Adrenal gland (tissue), 12 donors: ENCODE results near the gene HOXD12. TPM values are rescaled to one million over a fixed set of nuclear protein-coding genes. Genes with fewer than 3 reads are reported as not detected.

Experiments used
- DNase-seq, 7 donors: peaks; one replicate each; pipeline ENCODE4 v3.0.0-alpha.2; 2019 to 2020
- H3K27ac ChIP-seq, 5 donors: fragments of 200-600 bp; sonication (generic) in 4 of 5; 1 replicate in 3 of 5; 2 replicates in 2 of 5; pipeline versions ENCODE4 v1.5.1 to v1.8.0; 2016 to 2020; ENCODE audit warnings: mild to moderate bottlenecking in 1 of 5
- H3K27me3 ChIP-seq: fragments of 200-600 bp; 2 replicates; pipeline ENCODE4 v1.8.0; 2021
- H3K36me3 ChIP-seq, 2 donors: fragments of 200-600 bp; replicated peaks in 1 of 2; 1 replicate in 1 of 2; 2 replicates in 1 of 2; pipeline versions ENCODE4 v1.5.1 to v1.8.0; 2018 to 2022
- H3K4me1 ChIP-seq, 2 donors: fragments of 200-600 bp; replicated peaks in 1 of 2; 1 replicate in 1 of 2; 2 replicates in 1 of 2; pipeline versions ENCODE4 v1.5.1 to v1.8.0; 2018 to 2021
- H3K4me3 ChIP-seq, 4 donors: fragments of 200-600 bp; sonication (generic) in 3 of 4; one replicate each; pipeline ENCODE4 v1.5.1; 2016 to 2018
- H3K9me3 ChIP-seq, 3 donors: fragments of 200-600 bp; sonication (generic) in 1 of 3; replicated peaks in 1 of 3; 1 replicate in 2 of 3; 2 replicates in 1 of 3; pipeline versions ENCODE4 v1.5.1 to v1.8.0; 2016 to 2021
- CTCF ChIP-seq, 6 experiments: fragments of 450-650 bp in 4 of 6; fragments of 200-600 bp in 2 of 6; sonication (generic) in 1 of 6; IDR thresholded peaks; 1 replicate in 5 of 6; 2 replicates in 1 of 6; pipeline versions ENCODE4 v1.5.1 to v1.8.0; 2016 to 2021; ENCODE audit warnings: antibody characterized with exemption in 6 of 6, mild to moderate bottlenecking in 2 of 6, moderate library complexity in 1 of 6
- POLR2A ChIP-seq, 2 donors: fragments of 450-650 bp; IDR thresholded peaks; one replicate each; pipeline ENCODE4 v1.6.1; 2017; ENCODE audit warnings: antibody characterized with exemption in 2 of 2, mild to moderate bottlenecking in 2 of 2, moderate library complexity in 1 of 2
- WGBS, 4 donors: extraction: QIAGEN DNeasy Blood & Tissue Kit in 2 of 4; methylation state at CpG; one replicate each; pipeline versions ENCODE4 v1.1.5 to v1.1.7; 2013 to 2017; 5-methylcytosine and 5-hydroxymethylcytosine counted together
- intact Hi-C, 2 donors: fragments of 100-400 bp; cut with DNase I; formaldehyde crosslinking; loops; one replicate each; pipeline versions ENCODE4 v1.14.1 to v1.15.0; 2022 to 2023
- polyA plus RNA-seq, 3 donors: library from polyadenylated mRNA; stranded (reverse); fragments of 200-250 nt in 2 of 3; fragments of 350-450 nt in 1 of 3; fragmentation: Illumina TruSeq in 1 of 3; extraction: RNeasy Lipid Tissue Mini Kit (QIAGEN cat#74804) in 1 of 3; gene quantifications; one replicate each; pipeline ENCODE4 v1.2.3, GENCODE V29; 2013 to 2014
- total RNA-seq, 9 donors: library from RNA; depleted of rRNA in 4 of 9; stranded (reverse); fragments of >200 nt in 4 of 9; fragments of 120-200 nt in 1 of 9; fragmentation: NEBNext Ultra II Directional in 1 of 9; extraction: Animal tissue kit (Norgen Biotek cat#: 25700) in 1 of 9; gene quantifications; one replicate each; pipeline versions ENCODE4 v1.1.0 to v1.2.4, GENCODE V29; 2013 to 2023
- donor health status: healthy with polysubstance abuse.
- donor health status: Bipolar disorder and iron deficiency.
- donor health status: DM: yes; HTN: yes; CAD: no.
- donor health status: DM: no; HTN: no; CAD: no.
- donor health status: DM: no; HTN: no; CAD: no.
- donor health status: DM: yes; HTN: yes; CAD: no.

HOXD12 gene
- total and polyA plus RNA-seq, 12 donors, result not detected

GRCh38 chr2:176140513-176141317, 41.1 kb downstream of the HOXD12 start:
- Histone ChIP-seq H3K27me3 (no peaks in the 10 kb centered on the region), H3K27ac (peak overlapping the region; percentile 12 to 97 (median 78)), H3K4me1 (peaks cover 20 to 32% of the 10 kb centered on the region in 2 donors), H3K9me3 (no peaks in the 10 kb centered on the region), H3K4me3 (peak overlapping the region in 2 of 4 donors; percentile 38 to 96), H3K36me3 (no peaks in the 10 kb centered on the region)
- peak; percentile 89 to 99 (median 95) for TF ChIP-seq CTCF (IDR thresholded peaks at IDR 0.05)
- no peak for TF ChIP-seq POLR2A (IDR thresholded peaks at IDR 0.05)
- WGBS, 4 donors, result 7 to 35% (median 14%) methylated on average over 9 to 48 of the region's 48 CpGs
- intact Hi-C loops, result loop anchor here (2.0 to 5.0 kb wide), 3 partner anchors 312 to 497 kb away; no protein-coding TSS in a partner anchor
- DNase-seq, result peak; percentile 63 to 84 (median 80)

- H3K9me3 ChIP-seq, result no peaks in the 10 kb centered on the region
- intact Hi-C loops, result loop anchor here (5.0 kb wide), 2 partner anchors 310 to 495 kb away; no protein-coding TSS in a partner anchor
- no peak overlapping the region for H3K27ac ChIP-seq
- H3K4me3 ChIP-seq, result no peak overlapping the region
- H3K4me1 ChIP-seq, result peaks cover 18 to 37% of the 10 kb centered on the region in 2 donors
- H3K36me3 ChIP-seq, result no peaks in the 10 kb centered on the region
- WGBS, 4 donors, result 86 to 97% (median 87%) methylated on average over 2 of the region's 2 CpGs
- TF ChIP-seq POLR2A (IDR thresholded peaks at IDR 0.05), result no peak
- TF ChIP-seq CTCF (IDR thresholded peaks at IDR 0.05), result no peak
- peak in 1 of 7 donors; percentile 8 for DNase-seq
- H3K27me3 ChIP-seq, result no peaks in the 10 kb centered on the region
Observed at GRCh38 chr2:176142281-176142680, 42.7 kb downstream of the HOXD12 start.

GRCh38 chr2:176145085-176145969, 45.7 kb downstream of the HOXD12 start:
- Histone ChIP-seq H3K27me3 (no peaks in the 10 kb centered on the region), H3K4me3 (no peak overlapping the region), H3K27ac (no peak overlapping the region), H3K9me3 (no peaks in the 10 kb centered on the region), H3K36me3 (no peaks in the 10 kb centered on the region), H3K4me1 (peaks cover 0 to 15% of the 10 kb centered on the region in 2 donors)
- WGBS, 4 donors, result 76 to 91% (median 86%) methylated on average over 4 of the region's 4 CpGs
- TF ChIP-seq CTCF (IDR thresholded peaks at IDR 0.05), result no peak
- intact Hi-C loops, result loop anchor here in 1 of 2 donors (5.0 kb wide), 1 partner anchor 412 kb away; no protein-coding TSS in a partner anchor
- DNase-seq, result no peak

DNA sequence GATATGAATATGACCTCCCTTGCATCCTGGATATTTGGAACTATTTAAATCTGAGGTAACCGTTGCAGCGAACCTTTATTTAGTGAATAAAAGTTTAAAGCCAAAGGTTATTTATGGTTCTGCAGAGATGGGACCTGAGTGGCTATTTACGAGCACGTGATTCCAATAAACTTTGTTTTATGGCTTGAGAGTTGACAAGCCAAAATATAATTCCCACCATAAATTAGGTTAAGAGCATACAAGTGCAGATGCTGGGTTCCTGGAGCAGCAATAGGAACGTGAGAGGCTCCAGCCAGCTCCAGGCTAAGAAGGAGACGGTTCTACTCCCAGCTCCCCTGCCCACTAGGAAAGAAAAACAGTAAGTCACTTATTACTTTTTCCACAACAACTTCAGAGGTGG, 46.5 kb downstream of the HOXD12 start:
- Histone ChIP-seq H3K36me3 (no peaks in the 10 kb centered on the region), H3K27me3 (no peaks in the 10 kb centered on the region), H3K4me3 (no peak overlapping the region), H3K27ac (no peak overlapping the region), H3K4me1 (peaks cover 0 to 9% of the 10 kb centered on the region in 2 donors), H3K9me3 (no peaks in the 10 kb centered on the region)
- WGBS, 4 donors, result 67 to 75% (median 71%) methylated on average over 6 of the region's 6 CpGs
- no peak for TF ChIP-seq POLR2A (IDR thresholded peaks at IDR 0.05)
- no peak for TF ChIP-seq CTCF (IDR thresholded peaks at IDR 0.05)
- intact Hi-C loops, result loop anchor here in 1 of 2 donors (5.0 kb wide), 1 partner anchor 411 kb away; no protein-coding TSS in a partner anchor
- DNase-seq, result peak in 1 of 7 donors; percentile 42
